GM12878 (cell line): Measurements from ENCODE around the gene COL1A1.

ENCODE experiments used
- POLR2AphosphoS5 ChIP-seq: IDR thresholded peaks from 2 replicates; pipeline ENCODE4 v1.6.1; 2011; ENCODE audit warnings: mild to moderate bottlenecking, low read length, inconsistent platforms
- RCOR1 ChIP-seq: conservative IDR thresholded peaks from 2 replicates; pipeline ENCODE4 v1.6.1; 2012; ENCODE audit warnings: low read depth, low read length, improper control_type of control experiment
- SMC3 ChIP-seq: IDR thresholded peaks from 2 replicates; pipeline ENCODE4 v1.6.1; 2011; ENCODE audit warnings: low read length, improper control_type of control experiment, borderline replicate concordance
- TF ChIP-seq, protein P1 (sequence below), 3 experiments: IDR thresholded peaks in 2 of 3; conservative IDR thresholded peaks in 1 of 3; 2 replicates each; pipeline ENCODE4 v1.5.1; 2011; ENCODE audit warnings: low read depth in 3 of 3, low read length in 3 of 3, mild to moderate bottlenecking in 3 of 3, control low read depth in 2 of 3, moderate library complexity in 2 of 3, inconsistent platforms in 1 of 3, mixed read lengths in 1 of 3; ENCODE audit not compliant: control insufficient read depth in 2 of 3, insufficient read depth in 1 of 3; ENCODE audit errors: extremely low read depth in 1 of 3

DNA sequence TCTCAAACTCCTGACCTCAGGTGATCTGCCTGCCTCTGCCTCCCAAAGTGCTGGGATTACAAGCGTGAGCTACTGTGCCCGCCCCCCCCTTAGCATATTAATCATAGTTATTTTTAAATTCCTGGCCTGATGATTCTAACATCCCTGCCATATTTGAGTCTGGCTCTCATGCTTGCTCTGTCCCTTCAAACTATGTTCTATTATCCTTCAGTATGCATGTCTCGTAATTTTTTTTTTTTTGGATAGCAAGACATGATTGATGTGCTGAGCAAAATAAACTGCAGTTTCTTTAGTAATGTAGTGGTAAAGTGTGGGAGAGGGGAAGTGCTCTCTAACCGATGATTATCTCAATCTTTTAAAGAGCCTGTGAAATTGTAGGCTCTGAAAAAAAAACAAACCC is 38.5 kb upstream of the COL1A1 start:
- no peak for TF ChIP-seq POLR2AphosphoS5
- no peak for TF ChIP-seq SMC3
- TF ChIP-seq, protein P1, sequence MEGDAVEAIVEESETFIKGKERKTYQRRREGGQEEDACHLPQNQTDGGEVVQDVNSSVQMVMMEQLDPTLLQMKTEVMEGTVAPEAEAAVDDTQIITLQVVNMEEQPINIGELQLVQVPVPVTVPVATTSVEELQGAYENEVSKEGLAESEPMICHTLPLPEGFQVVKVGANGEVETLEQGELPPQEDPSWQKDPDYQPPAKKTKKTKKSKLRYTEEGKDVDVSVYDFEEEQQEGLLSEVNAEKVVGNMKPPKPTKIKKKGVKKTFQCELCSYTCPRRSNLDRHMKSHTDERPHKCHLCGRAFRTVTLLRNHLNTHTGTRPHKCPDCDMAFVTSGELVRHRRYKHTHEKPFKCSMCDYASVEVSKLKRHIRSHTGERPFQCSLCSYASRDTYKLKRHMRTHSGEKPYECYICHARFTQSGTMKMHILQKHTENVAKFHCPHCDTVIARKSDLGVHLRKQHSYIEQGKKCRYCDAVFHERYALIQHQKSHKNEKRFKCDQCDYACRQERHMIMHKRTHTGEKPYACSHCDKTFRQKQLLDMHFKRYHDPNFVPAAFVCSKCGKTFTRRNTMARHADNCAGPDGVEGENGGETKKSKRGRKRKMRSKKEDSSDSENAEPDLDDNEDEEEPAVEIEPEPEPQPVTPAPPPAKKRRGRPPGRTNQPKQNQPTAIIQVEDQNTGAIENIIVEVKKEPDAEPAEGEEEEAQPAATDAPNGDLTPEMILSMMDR (IDR thresholded peaks at IDR 0.05 in 2 of 3, conservative IDR thresholded peaks at IDR 0.05 in 1 of 3; ENCODE audit: control insufficient read depth in 2 of 3, extremely low read depth in 1 of 3, insufficient read depth in 1 of 3, low read depth in 3 of 3, low read length in 3 of 3) = no peak
- TF ChIP-seq RCOR1 = no peak
